Measurements from ENCODE around the gene SORBS1.

DNA sequence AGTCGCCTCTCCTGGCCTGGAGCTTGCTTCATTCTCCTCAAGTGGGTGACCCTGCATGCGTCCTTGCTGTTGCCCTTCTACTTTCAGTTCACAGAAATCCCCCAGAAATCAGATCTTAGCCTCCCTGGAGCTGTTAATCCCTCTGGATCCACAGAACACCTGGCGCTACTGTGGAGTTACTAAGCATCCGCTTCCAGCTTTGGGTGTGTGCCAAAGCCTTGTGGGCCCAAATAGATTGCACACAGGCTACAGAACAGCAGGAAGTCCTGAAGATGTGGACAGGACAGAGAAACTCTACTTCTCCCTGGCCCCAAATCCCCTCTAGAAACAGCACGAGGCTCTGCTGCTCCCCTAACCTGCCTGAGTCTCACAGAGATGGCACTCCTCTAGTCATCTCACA is 233.8 kb downstream of the SORBS1 start:
- TF ChIP-seq, protein P1, sequence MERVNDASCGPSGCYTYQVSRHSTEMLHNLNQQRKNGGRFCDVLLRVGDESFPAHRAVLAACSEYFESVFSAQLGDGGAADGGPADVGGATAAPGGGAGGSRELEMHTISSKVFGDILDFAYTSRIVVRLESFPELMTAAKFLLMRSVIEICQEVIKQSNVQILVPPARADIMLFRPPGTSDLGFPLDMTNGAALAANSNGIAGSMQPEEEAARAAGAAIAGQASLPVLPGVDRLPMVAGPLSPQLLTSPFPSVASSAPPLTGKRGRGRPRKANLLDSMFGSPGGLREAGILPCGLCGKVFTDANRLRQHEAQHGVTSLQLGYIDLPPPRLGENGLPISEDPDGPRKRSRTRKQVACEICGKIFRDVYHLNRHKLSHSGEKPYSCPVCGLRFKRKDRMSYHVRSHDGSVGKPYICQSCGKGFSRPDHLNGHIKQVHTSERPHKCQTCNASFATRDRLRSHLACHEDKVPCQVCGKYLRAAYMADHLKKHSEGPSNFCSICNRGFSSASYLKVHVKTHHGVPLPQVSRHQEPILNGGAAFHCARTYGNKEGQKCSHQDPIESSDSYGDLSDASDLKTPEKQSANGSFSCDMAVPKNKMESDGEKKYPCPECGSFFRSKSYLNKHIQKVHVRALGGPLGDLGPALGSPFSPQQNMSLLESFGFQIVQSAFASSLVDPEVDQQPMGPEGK (CRISPR knock-in tag; IDR thresholded peaks at IDR 0.05; ENCODE audit: borderline replicate concordance) = no peak
- no peak for TF ChIP-seq ZNF565 (CRISPR knock-in tag; conservative IDR thresholded peaks at IDR 0.05; ENCODE audit: low read depth)
- no peak for TF ChIP-seq TOX (CRISPR knock-in tag; IDR thresholded peaks at IDR 0.05; ENCODE audit: borderline replicate concordance)
- TF ChIP-seq, protein P2, sequence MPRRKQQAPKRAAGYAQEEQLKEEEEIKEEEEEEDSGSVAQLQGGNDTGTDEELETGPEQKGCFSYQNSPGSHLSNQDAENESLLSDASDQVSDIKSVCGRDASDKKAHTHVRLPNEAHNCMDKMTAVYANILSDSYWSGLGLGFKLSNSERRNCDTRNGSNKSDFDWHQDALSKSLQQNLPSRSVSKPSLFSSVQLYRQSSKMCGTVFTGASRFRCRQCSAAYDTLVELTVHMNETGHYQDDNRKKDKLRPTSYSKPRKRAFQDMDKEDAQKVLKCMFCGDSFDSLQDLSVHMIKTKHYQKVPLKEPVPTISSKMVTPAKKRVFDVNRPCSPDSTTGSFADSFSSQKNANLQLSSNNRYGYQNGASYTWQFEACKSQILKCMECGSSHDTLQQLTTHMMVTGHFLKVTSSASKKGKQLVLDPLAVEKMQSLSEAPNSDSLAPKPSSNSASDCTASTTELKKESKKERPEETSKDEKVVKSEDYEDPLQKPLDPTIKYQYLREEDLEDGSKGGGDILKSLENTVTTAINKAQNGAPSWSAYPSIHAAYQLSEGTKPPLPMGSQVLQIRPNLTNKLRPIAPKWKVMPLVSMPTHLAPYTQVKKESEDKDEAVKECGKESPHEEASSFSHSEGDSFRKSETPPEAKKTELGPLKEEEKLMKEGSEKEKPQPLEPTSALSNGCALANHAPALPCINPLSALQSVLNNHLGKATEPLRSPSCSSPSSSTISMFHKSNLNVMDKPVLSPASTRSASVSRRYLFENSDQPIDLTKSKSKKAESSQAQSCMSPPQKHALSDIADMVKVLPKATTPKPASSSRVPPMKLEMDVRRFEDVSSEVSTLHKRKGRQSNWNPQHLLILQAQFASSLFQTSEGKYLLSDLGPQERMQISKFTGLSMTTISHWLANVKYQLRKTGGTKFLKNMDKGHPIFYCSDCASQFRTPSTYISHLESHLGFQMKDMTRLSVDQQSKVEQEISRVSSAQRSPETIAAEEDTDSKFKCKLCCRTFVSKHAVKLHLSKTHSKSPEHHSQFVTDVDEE (CRISPR knock-in tag; IDR thresholded peaks at IDR 0.05) = no peak
- no peak for TF ChIP-seq ESRRG (CRISPR knock-in tag; IDR thresholded peaks at IDR 0.05)
- no peak for TF ChIP-seq OSR1 (CRISPR knock-in tag; IDR thresholded peaks at IDR 0.05)
- no peak for TF ChIP-seq GLIS3 (CRISPR knock-in tag; IDR thresholded peaks at IDR 0.05)

Data from SK-N-SH treated with all-trans-retinoic acid at 6 μM for 48 hours (cell line).